Esophagus muscularis mucosa (tissue), 4 donors: Measurements from ENCODE around the gene AGER.

Source experiments
- CTCF ChIP-seq, 3 experiments: fragments of 200-600 bp in 2 of 3; fragments of 450-650 bp in 1 of 3; sonication (generic) in 2 of 3; IDR thresholded peaks; one replicate each; pipeline ENCODE4 v1.5.1; 2017 to 2019; ENCODE audit warnings: antibody characterized with exemption in 3 of 3, mild to moderate bottlenecking in 2 of 3, moderate library complexity in 1 of 3
- EP300 ChIP-seq: sonication (generic); formaldehyde crosslinking; IDR thresholded peaks from one replicate; pipeline ENCODE4 v1.6.1; 2017; ENCODE audit warnings: antibody characterized with exemption
- POLR2A ChIP-seq: fragments of 450-650 bp; IDR thresholded peaks from one replicate; pipeline ENCODE4 v1.6.1; 2017; ENCODE audit warnings: antibody characterized with exemption, moderate library complexity, mild to moderate bottlenecking, low read depth
- POLR2AphosphoS5 ChIP-seq, 2 donors: sonication (generic); formaldehyde crosslinking; IDR thresholded peaks; one replicate each; pipeline ENCODE4 v1.6.1; 2017; ENCODE audit warnings: antibody characterized with exemption in 2 of 2

GRCh38 chr6:32198345-32198696 lies 14.3 kb upstream of the AGER start:
- TF ChIP-seq CTCF (IDR thresholded peaks at IDR 0.05) (no peak), POLR2AphosphoS5 (IDR thresholded peaks at IDR 0.05) (no peak), POLR2A (no peak), EP300 (no peak)
